ENCODE measurements around the gene DHRS2. TPM values are rescaled to one million over a fixed set of nuclear protein-coding genes. Genes with fewer than 3 reads are reported as not detected.
A peak's percentile ranks its signal among the peaks of the same experiment; 100 is the strongest.

DHRS2 gene
- total RNA-seq, 1 experiment from 2014 or later: 17.2 TPM

DNA sequence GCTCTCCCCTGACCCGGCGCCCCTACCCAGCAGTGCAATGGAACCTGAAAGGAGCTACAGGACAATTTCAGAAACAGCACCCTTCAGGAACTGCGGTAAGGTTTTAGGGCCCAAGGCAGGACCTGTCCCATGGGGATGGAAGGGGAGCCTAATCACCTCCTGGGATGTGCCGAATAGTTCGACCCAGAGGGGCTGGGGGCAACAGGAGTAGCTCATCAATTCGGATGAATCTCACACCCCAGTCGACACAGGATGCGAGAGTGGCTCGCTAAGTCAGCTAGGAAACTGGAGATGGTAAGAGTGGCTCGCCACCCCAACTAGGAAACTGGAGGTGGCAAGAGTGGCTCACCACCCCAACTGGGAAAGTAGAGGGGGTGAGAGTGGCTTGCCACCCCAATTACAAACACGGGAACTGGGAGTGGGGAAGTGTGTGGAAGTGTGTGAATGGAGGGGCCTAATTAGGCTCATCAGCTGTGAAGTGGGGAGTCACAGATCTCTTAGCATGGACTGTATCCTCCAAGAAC lies 57.1 kb downstream of the DHRS2 start:
- DNase-seq (ENCODE audit: low spot score): no peak

DNA sequence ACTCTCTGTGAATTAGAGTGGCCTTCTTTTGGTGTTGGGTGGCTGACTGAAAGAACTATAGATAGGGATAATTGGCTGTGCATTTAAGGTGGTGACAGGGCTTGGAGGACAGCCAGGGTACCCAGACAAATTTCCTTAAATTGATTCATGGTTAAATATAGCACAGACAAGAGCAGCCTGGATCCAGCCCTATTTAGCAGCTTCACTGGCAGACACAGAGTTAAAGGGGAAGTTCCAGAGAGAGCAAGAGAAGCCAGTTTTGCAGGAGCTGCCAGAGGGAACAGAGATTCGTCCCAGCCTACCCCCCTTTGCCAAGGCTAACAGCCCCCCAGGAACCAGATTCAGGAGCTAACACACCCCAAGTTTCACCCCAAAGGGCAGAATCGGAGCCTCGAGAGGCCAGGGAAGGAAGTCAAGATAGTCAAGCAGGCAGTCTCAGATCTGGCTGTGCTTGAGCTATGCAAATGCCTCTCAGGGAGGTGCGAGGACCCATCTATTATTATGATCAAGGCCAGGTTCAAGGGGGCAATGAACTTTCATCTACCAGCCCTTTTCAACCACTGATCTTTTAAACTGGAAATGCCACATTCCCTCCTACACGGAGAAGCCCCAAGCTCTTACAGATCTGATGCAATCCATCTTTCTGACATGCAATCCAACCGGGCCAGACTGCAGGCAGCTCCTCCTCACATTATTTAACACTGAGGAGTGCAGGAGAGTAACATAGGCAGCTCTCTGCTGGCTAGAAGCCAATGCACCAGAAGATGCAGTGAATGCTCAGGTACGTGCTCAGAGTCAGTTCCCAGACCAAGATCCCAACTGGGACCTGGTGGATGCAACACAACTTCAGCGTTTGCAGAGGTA lies 58.2 kb downstream of the DHRS2 start:
- peak; percentile 8 for DNase-seq (ENCODE audit: low spot score)

Other genes with a start within 250 kb of the DHRS2 start
- not detected in 2 replicates for gene MYH6, start 228.1 kb upstream of the DHRS2 start, total RNA-seq (2014; rRNA removed; shearing (Covaris generic))
- gene MYH7, start 200.7 kb upstream of the DHRS2 start, total RNA-seq (2014; rRNA removed; shearing (Covaris generic)): not detected in 2 replicates
- gene NGDN, start 166.7 kb upstream of the DHRS2 start, total RNA-seq (2014; rRNA removed; shearing (Covaris generic)): 65.3 and 80.2 TPM in 2 replicates
- gene ZFHX2, start 84.6 kb upstream of the DHRS2 start, total RNA-seq (2014; rRNA removed; shearing (Covaris generic)): 0.02 and 0.10 TPM in 2 replicates
- 4.0 and 11.8 TPM in 2 replicates for gene THTPA, start 80.1 kb upstream of the DHRS2 start, total RNA-seq (2014; rRNA removed; shearing (Covaris generic))
- gene AP1G2, start 68.6 kb upstream of the DHRS2 start, total RNA-seq (2014; rRNA removed; shearing (Covaris generic)): 0.06 and 0.43 TPM in 2 replicates
- not detected in 2 replicates for gene JPH4, start 57.6 kb upstream of the DHRS2 start, total RNA-seq (2014; rRNA removed; shearing (Covaris generic))